HepG2 (cell line): ENCODE measurements around the gene SLC6A6. TPM values are rescaled to one million over a fixed set of nuclear protein-coding genes. Genes with fewer than 3 reads are reported as not detected.

Experiments
- ATAC-seq: fragments of 200-7000 bp; cut with Tn5 transposase; 3 replicates; pipeline ENCODE4 v1.9.1; 2020; ENCODE audit warnings: mild to moderate bottlenecking, moderate library complexity
- BruUV-seq: library from RNA; stranded (reverse); fragments of 400-500 nt; replicated peaks from 2 replicates; lab custom pipeline; 2021; lab: Mats Ljungman, UMichigan
- CTCF ChIA-PET: fragments of 300-600 bp; formaldehyde crosslinking; extraction: SDS; loops from one replicate; lab custom pipeline; 2021; ENCODE audit warnings: low total read pairs, inconsistent platforms, low intra/inter-chr PET ratio; lab: Yijun Ruan, JAX
- POLR2A ChIA-PET: fragments of 350-600 bp; sonication (Branson Sonifier 250); formaldehyde crosslinking; loops from one replicate; lab custom pipeline; 2020; ENCODE audit warnings: antibody characterized with exemption, inconsistent platforms; lab: Yijun Ruan, JAX
- DNase-seq: peaks from one replicate; pipeline ENCODE4 v3.0.0-alpha.2; 2015; ENCODE audit warnings: low spot score
- FAIRE-seq: peaks from 3 replicates; lab custom pipeline; 2011; peaks lifted over from hg19 to GRCh38; lab: Jason Lieb, UNC
- H2AFZ ChIP-seq: one replicate; pipeline ENCODE4 v1.6.1; 2011; ENCODE audit warnings: low read length, inconsistent platforms
- H3K27ac ChIP-seq: fragments of 300-600 bp; 3 replicates; pipeline ENCODE4 v1.8.0; 2011; ENCODE audit warnings: mixed run types, mild to moderate bottlenecking, mixed read lengths, low read length, inconsistent platforms; ENCODE audit not compliant: insufficient read depth; ENCODE audit errors: extremely low read length
- H3K27me3 ChIP-seq, 2 experiments: fragments of 200-600 bp in 1 of 2; 2 replicates in 1 of 2; 3 replicates in 1 of 2; pipeline versions ENCODE4 v1.6.0 to v1.8.0; 2011; ENCODE audit warnings: low read length in 2 of 2, mild to moderate bottlenecking in 2 of 2, moderate library complexity in 2 of 2, inconsistent platforms in 1 of 2; ENCODE audit not compliant: insufficient read depth in 2 of 2, control insufficient read depth in 1 of 2
- H3K36me3 ChIP-seq, 2 experiments: fragments of 200-600 bp in 1 of 2; replicated peaks in 1 of 2; 2 replicates in 1 of 2; 3 replicates in 1 of 2; pipeline versions ENCODE4 v1.5.1 to v1.8.0; 2011; ENCODE audit warnings: low read length in 2 of 2, inconsistent platforms in 1 of 2; ENCODE audit not compliant: insufficient read depth in 2 of 2, control insufficient read depth in 1 of 2
- H3K4me1 ChIP-seq: 2 replicates; pipeline ENCODE4 v1.5.1; 2012; ENCODE audit warnings: low read length, inconsistent platforms; ENCODE audit not compliant: insufficient read depth
- H3K4me2 ChIP-seq: 2 replicates; pipeline ENCODE4 v1.6.0; 2011; ENCODE audit warnings: low read depth, low read length, inconsistent platforms
- H3K4me3 ChIP-seq, 3 experiments: fragments of 200-600 bp in 1 of 3; sonication (generic), shearing (Covaris generic) in 1 of 3; replicated peaks in 1 of 3; 2 replicates each; pipeline ENCODE4 v1.5.1; 2011 to 2016; ENCODE audit warnings: low read length in 3 of 3, inconsistent platforms in 2 of 3, low read depth in 2 of 3, mild to moderate bottlenecking in 2 of 3, control low read depth in 1 of 3, mixed read lengths in 1 of 3; ENCODE audit not compliant: insufficient read depth in 1 of 3
- H3K79me2 ChIP-seq: one replicate; pipeline ENCODE4 v1.6.1; 2011; ENCODE audit warnings: low read length, inconsistent platforms; ENCODE audit not compliant: insufficient read depth
- H3K9ac ChIP-seq: 2 replicates; pipeline ENCODE4 v1.6.0; 2011; ENCODE audit warnings: mild to moderate bottlenecking, low read depth, low read length, inconsistent platforms; ENCODE audit not compliant: insufficient read depth
- H3K9me3 ChIP-seq: 2 replicates; pipeline ENCODE4 v1.5.1; 2012; ENCODE audit warnings: mild to moderate bottlenecking, low read length
- H4K20me1 ChIP-seq: 2 replicates; pipeline ENCODE4 v1.6.0; 2011; ENCODE audit warnings: inconsistent platforms, mild to moderate bottlenecking, low read length, moderate library complexity; ENCODE audit not compliant: insufficient read depth
- CERS6 ChIP-seq: sonication (generic); formaldehyde crosslinking; IDR thresholded peaks from 2 replicates; pipeline ENCODE4 v1.5.0; 2020; ENCODE audit warnings: missing genetic modification reagents
- ZNF543 ChIP-seq: sonication (generic); formaldehyde crosslinking; IDR thresholded peaks from 2 replicates; pipeline ENCODE4 v1.4.0; 2020; ENCODE audit warnings: mild to moderate bottlenecking, missing genetic modification reagents
- ZNF629 ChIP-seq: sonication (generic); formaldehyde crosslinking; conservative IDR thresholded peaks from 2 replicates; pipeline ENCODE4 v1.5.0; 2020; ENCODE audit warnings: missing genetic modification reagents
- ZNF768 ChIP-seq: sonication (generic); formaldehyde crosslinking; IDR thresholded peaks from 2 replicates; pipeline ENCODE4 v1.4.0; 2020; ENCODE audit warnings: missing genetic modification reagents
- WGBS: methylation state at CpG from one replicate; pipeline ENCODE4 v1.1.6; 2017; ENCODE audit warnings: low lambda C conversion rate; 5-methylcytosine and 5-hydroxymethylcytosine counted together
- in situ Hi-C: cut with HindIII; loops from 2 replicates; pipeline ENCODE4 v1.10.0; 2017; ENCODE audit warnings: low pct_unique_long_range_greater_than_20kb; ENCODE audit not compliant: extremely low pct_ligation_motif_present
- intact Hi-C: fragments of 100-400 bp; cut with micrococcal nuclease; formaldehyde crosslinking; loops from one replicate; pipeline ENCODE4 v1.10.0; 2022; ENCODE audit not compliant: unreplicated experiment
- polyA plus RNA-seq, 8 experiments: library from polyadenylated mRNA; depleted of rRNA in 3 of 8; stranded (reverse) in 7 of 8; unstranded in 1 of 8; fragments of >200 nt; fragmentation: Illumina TruSeq in 4 of 8; extraction: Trizol in 4 of 8; gene quantifications; 2 replicates each; pipeline versions ENCODE4 v1.2.1 to v1.2.3, GENCODE V29; 2011 to 2016; ENCODE audit warnings: low read depth in 4 of 8, missing spikeins in 1 of 8, mixed read lengths in 1 of 8; ENCODE audit not compliant: insufficient read depth in 1 of 8
- total RNA-seq, 5 experiments: library from RNA; depleted of rRNA; stranded (reverse); fragments of >200 nt; fragmentation: Illumina TruSeq; extraction: Trizol; gene quantifications; 2 replicates each; pipeline ENCODE4 v1.2.3, GENCODE V29; 2016; ENCODE audit warnings: low read depth in 1 of 5
- TF ChIP-seq, protein P1 (sequence below): sonication (generic); formaldehyde crosslinking; IDR thresholded peaks from 2 replicates; pipeline ENCODE4 v1.8.0; 2022; ENCODE audit warnings: mild to moderate bottlenecking, missing genetic modification reagents; ENCODE audit not compliant: insufficient replicate concordance
- TF ChIP-seq, protein P2 (sequence below): sonication (generic); formaldehyde crosslinking; IDR thresholded peaks from 2 replicates; pipeline ENCODE4 v1.4.0; 2020; ENCODE audit warnings: missing genetic modification reagents

Gene SLC6A6
- total and polyA plus RNA-seq, 2 of the 13 experiments (the other 11 are each of a cell fraction or from before 2014, with no cell fraction given): 14.1 to 20.7 TPM

DNA sequence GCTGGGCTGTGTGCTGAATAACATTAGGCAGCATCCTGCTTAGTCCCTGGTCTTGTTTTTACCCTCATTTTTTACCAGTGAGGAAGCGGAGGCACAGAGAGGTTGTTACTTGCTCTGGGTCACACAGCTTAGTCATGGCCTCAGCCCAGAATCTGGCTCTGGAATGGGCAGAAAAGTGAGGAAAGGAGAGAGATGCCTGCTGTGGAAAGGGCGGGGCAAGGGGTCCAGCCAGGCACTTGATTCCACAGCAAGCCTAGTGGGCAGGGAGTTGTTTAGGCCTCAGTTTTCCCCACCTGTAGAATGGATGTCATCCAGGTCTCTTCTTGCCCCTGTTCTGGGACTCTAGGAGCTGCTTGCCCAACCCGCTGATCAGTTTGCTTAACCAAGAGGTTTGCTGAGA, 35.9 kb downstream of the SLC6A6 start:
- Histone ChIP-seq H2AFZ (no peak overlapping the region), H3K27ac (no peak overlapping the region), H3K27me3 (no peaks in the 10 kb centered on the region)
- POLR2A ChIA-PET: no interaction called here
- TF ChIP-seq ZNF768 (CRISPR knock-in tag) (peak; percentile 93), ZNF629 (CRISPR knock-in tag) (peak; percentile 60), CERS6 (no peak)
- TF ChIP-seq, all 625 proteins: peak for 2
- BruUV-seq: no TSS peak
- Histone ChIP-seq H3K79me2 (no peaks in the 10 kb centered on the region), H3K4me3 (no peak overlapping the region), H3K9ac (no peak overlapping the region), H4K20me1 (0 out of 2 replicates have a peak, but pooled peaks cover 3% of the 10 kb centered on the region), H3K4me1 (peaks cover 14% of the 10 kb centered on the region), H3K36me3 (peaks cover 1 to 3% of the 10 kb centered on the region in 2 experiments; a peak in 3 of 5 replicates), H3K4me2 (no peak overlapping the region), H3K9me3 (no peaks in the 10 kb centered on the region)
- in situ Hi-C loops (no loop called here), intact Hi-C loops (no loop called here)
- ATAC-seq (no peak), FAIRE-seq (no peak), DNase-seq (no peak)
- CTCF ChIA-PET: no interaction called here
- WGBS: 100% methylated on average over 3 of the region's 3 CpGs

GRCh38 chr3:14438929-14439328, 36.5 kb downstream of the SLC6A6 start:
- Histone ChIP-seq H4K20me1 (0 out of 2 replicates have a peak, but pooled peaks cover 3% of the 10 kb centered on the region), H3K36me3 (peaks cover 1 to 6% of the 10 kb centered on the region in 2 experiments; a peak in 2 of 5 replicates), H3K4me1 (peaks cover 8% of the 10 kb centered on the region), H3K27ac (no peak overlapping the region), H3K9ac (no peak overlapping the region), H3K4me2 (no peak overlapping the region), H3K27me3 (no peaks in the 10 kb centered on the region), H3K4me3 (no peak overlapping the region), H2AFZ (no peak overlapping the region), H3K79me2 (no peaks in the 10 kb centered on the region), H3K9me3 (no peaks in the 10 kb centered on the region)
- CTCF ChIA-PET: no interaction called here
- ATAC-seq (no peak), FAIRE-seq (no peak), DNase-seq (no peak)
- BruUV-seq: no TSS peak
- WGBS: 82% methylated on average over 5 of the region's 6 CpGs
- POLR2A ChIA-PET: no interaction called here
- intact Hi-C loops: no loop called here
- no peak for TF ChIP-seq ZNF543 (CRISPR knock-in tag)
- TF ChIP-seq, protein P1, sequence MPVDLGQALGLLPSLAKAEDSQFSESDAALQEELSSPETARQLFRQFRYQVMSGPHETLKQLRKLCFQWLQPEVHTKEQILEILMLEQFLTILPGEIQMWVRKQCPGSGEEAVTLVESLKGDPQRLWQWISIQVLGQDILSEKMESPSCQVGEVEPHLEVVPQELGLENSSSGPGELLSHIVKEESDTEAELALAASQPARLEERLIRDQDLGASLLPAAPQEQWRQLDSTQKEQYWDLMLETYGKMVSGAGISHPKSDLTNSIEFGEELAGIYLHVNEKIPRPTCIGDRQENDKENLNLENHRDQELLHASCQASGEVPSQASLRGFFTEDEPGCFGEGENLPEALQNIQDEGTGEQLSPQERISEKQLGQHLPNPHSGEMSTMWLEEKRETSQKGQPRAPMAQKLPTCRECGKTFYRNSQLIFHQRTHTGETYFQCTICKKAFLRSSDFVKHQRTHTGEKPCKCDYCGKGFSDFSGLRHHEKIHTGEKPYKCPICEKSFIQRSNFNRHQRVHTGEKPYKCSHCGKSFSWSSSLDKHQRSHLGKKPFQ (CRISPR knock-in tag): no peak
- TF ChIP-seq, protein P2, sequence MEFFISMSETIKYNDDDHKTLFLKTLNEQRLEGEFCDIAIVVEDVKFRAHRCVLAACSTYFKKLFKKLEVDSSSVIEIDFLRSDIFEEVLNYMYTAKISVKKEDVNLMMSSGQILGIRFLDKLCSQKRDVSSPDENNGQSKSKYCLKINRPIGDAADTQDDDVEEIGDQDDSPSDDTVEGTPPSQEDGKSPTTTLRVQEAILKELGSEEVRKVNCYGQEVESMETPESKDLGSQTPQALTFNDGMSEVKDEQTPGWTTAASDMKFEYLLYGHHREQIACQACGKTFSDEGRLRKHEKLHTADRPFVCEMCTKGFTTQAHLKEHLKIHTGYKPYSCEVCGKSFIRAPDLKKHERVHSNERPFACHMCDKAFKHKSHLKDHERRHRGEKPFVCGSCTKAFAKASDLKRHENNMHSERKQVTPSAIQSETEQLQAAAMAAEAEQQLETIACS (CRISPR knock-in tag): no peak
- in situ Hi-C loops: no loop called here
